PC-9 (cell line): Measurements from ENCODE around the gene UCN2. TPM values are rescaled to one million over a fixed set of nuclear protein-coding genes. Genes with fewer than 3 reads are reported as not detected.

Experiments
- BruUV-seq: library from RNA; stranded (reverse); fragments of 400-500 nt; replicated peaks from 2 replicates; lab custom pipeline; 2021; lab: Mats Ljungman, UMichigan
- CTCF ChIA-PET: fragments of 300-600 bp; sonication (Branson Sonifier 250); formaldehyde crosslinking; loops from one replicate; lab custom pipeline; 2022; ENCODE audit warnings: antibody characterized with exemption; lab: Charles Lee
- POLR2A ChIA-PET: fragments of 300-600 bp; sonication (Branson Sonifier 250); formaldehyde crosslinking; loops from one replicate; lab custom pipeline; 2022; ENCODE audit warnings: antibody characterized with exemption; ENCODE audit not compliant: unreplicated experiment; lab: Charles Lee
- DNase-seq, 2 experiments: peaks; one replicate each; pipeline versions ENCODE4 v3.0.0 to v3.0.0-alpha.2; 2015 to 2022; ENCODE audit warnings: mixed read lengths in 1 of 2
- H2AFZ ChIP-seq: fragments of 200-600 bp; sonication (generic); 2 replicates; pipeline ENCODE4 v1.8.1; 2017; ENCODE audit warnings: antibody characterized with exemption
- H3F3A ChIP-seq: fragments of 200-600 bp; sonication (generic); 2 replicates; pipeline ENCODE4 v1.8.1; 2017; ENCODE audit warnings: antibody characterized with exemption, mild to moderate bottlenecking, low read depth; ENCODE audit not compliant: insufficient read depth
- H3K27ac ChIP-seq: fragments of 200-600 bp; sonication (generic); 2 replicates; pipeline ENCODE4 v1.6.1; 2016; ENCODE audit warnings: mixed run types
- H3K27me3 ChIP-seq: fragments of 200-600 bp; sonication (generic); 2 replicates; pipeline ENCODE4 v1.6.1; 2016; ENCODE audit warnings: low read depth, mixed run types; ENCODE audit not compliant: insufficient read depth
- H3K36me3 ChIP-seq: fragments of 200-600 bp; sonication (generic); 2 replicates; pipeline ENCODE4 v1.6.1; 2016; ENCODE audit warnings: low read depth, mixed run types
- H3K4me1 ChIP-seq: fragments of 200-600 bp; sonication (generic); replicated peaks from 2 replicates; pipeline ENCODE4 v1.6.1; 2016; ENCODE audit warnings: mixed run types; ENCODE audit not compliant: insufficient read depth
- H3K4me2 ChIP-seq: fragments of 200-600 bp; sonication (generic); 2 replicates; pipeline ENCODE4 v1.6.1; 2017; ENCODE audit warnings: mixed run types
- H3K4me3 ChIP-seq: fragments of 200-600 bp; sonication (generic); 2 replicates; pipeline ENCODE4 v1.6.1; 2016; ENCODE audit warnings: mixed run types
- H3K79me2 ChIP-seq: fragments of 200-600 bp; sonication (generic); 2 replicates; pipeline ENCODE4 v1.6.1; 2017; ENCODE audit warnings: low read depth, mixed run types
- H3K9me2 ChIP-seq: fragments of 200-600 bp; sonication (generic); 2 replicates; pipeline ENCODE4 v1.8.1; 2017; ENCODE audit warnings: mild to moderate bottlenecking; ENCODE audit not compliant: insufficient read depth
- H3K9me3 ChIP-seq: fragments of 200-600 bp; sonication (generic); 2 replicates; pipeline ENCODE4 v1.8.1; 2016; ENCODE audit warnings: low read depth; ENCODE audit not compliant: insufficient read depth
- H4K20me1 ChIP-seq: fragments of 200-600 bp; sonication (generic); 2 replicates; pipeline ENCODE4 v1.8.1; 2017; ENCODE audit not compliant: insufficient read depth
- CTCF ChIP-seq: fragments of 200-600 bp; sonication (generic); conservative IDR thresholded peaks from 2 replicates; pipeline ENCODE4 v1.6.1; 2017; ENCODE audit warnings: mixed run types, antibody characterized with exemption, mild to moderate bottlenecking, moderate library complexity
- EZH2 ChIP-seq: fragments of 200-600 bp; sonication (generic); IDR thresholded peaks from 2 replicates; pipeline ENCODE4 v1.8.0; 2017; ENCODE audit warnings: antibody characterized with exemption, low read depth
- intact Hi-C: fragments of 100-400 bp; cut with micrococcal nuclease; formaldehyde crosslinking; loops from one replicate; pipeline ENCODE4 v1.10.0; 2022; ENCODE audit not compliant: unreplicated experiment
- total RNA-seq: library from RNA; stranded (reverse); gene quantifications from 2 replicates; pipeline ENCODE4 v1.2.3, GENCODE V29; 2021

UCN2 gene
- total RNA-seq, 1 experiment from 2014 or later: 2.8 TPM

GRCh38 chr3:48607519-48607918 is 43.9 kb upstream of the UCN2 start:
- TF ChIP-seq EZH2 (no peak), CTCF (no peak)
- peaks cover 11% of the 10 kb centered on the region for H3K4me1 ChIP-seq
- no peak overlapping the region for H3K27ac ChIP-seq
- H3K9me3 ChIP-seq: no peaks in the 10 kb centered on the region
- intact Hi-C loops: no loop called here
- H3K4me2 ChIP-seq: no peak overlapping the region; the same call in 1 of the 2 replicates
- POLR2A ChIA-PET: interaction anchor here (0.7 kb wide), 1 partner anchor 20 kb away, joined by 3 read pairs; no protein-coding TSS in a partner anchor
- no peak overlapping the region for H3K4me3 ChIP-seq
- BruUV-seq: no TSS peak
- no peak for DNase-seq
- no peaks in the 10 kb centered on the region for H3K9me2 ChIP-seq
- CTCF ChIA-PET: no interaction called here
- peaks cover 5% of the 10 kb centered on the region; the same call in 1 of the 2 replicates for H3F3A ChIP-seq
- H3K79me2 ChIP-seq: peaks cover 19% of the 10 kb centered on the region
- peaks cover 3% of the 10 kb centered on the region; the same call in 1 of the 2 replicates for H3K36me3 ChIP-seq
- H3K27me3 ChIP-seq: no peaks in the 10 kb centered on the region
- no peak overlapping the region for H2AFZ ChIP-seq
- no peaks in the 10 kb centered on the region for H4K20me1 ChIP-seq

- no peaks in the 10 kb centered on the region for H3K27me3 ChIP-seq
- no peaks in the 10 kb centered on the region for H3K9me2 ChIP-seq
- H3F3A ChIP-seq: peaks cover 27% of the 10 kb centered on the region
- CTCF ChIA-PET: no interaction called here
- no peaks in the 10 kb centered on the region; the same call in 1 of the 2 replicates for H3K36me3 ChIP-seq
- POLR2A ChIA-PET: no interaction called here
- H3K9me3 ChIP-seq: no peaks in the 10 kb centered on the region
- no peak overlapping the region for H3K27ac ChIP-seq
- no peak overlapping the region for H2AFZ ChIP-seq
- H3K79me2 ChIP-seq: no peaks in the 10 kb centered on the region
- TF ChIP-seq EZH2 (no peak), CTCF (no peak)
- intact Hi-C loops: no loop called here
- no peak overlapping the region for H3K4me3 ChIP-seq
- H4K20me1 ChIP-seq: no peaks in the 10 kb centered on the region
- H3K4me2 ChIP-seq: no peak overlapping the region
- no TSS peak for BruUV-seq
- no peak for DNase-seq
- peaks cover 31% of the 10 kb centered on the region for H3K4me1 ChIP-seq
These were observed 38.0 kb upstream of the UCN2 start for GRCh38 chr3:48601622-48601994.

- H3F3A ChIP-seq: peaks cover 33% of the 10 kb centered on the region
- H3K9me3 ChIP-seq: no peaks in the 10 kb centered on the region
- no peaks in the 10 kb centered on the region for H3K79me2 ChIP-seq
- no peak overlapping the region for H2AFZ ChIP-seq
- H3K27me3 ChIP-seq: no peaks in the 10 kb centered on the region
- TF ChIP-seq CTCF (no peak), EZH2 (no peak)
- no peak overlapping the region for H3K27ac ChIP-seq
- no peaks in the 10 kb centered on the region for H4K20me1 ChIP-seq
- no peaks in the 10 kb centered on the region; the same call in 1 of the 2 replicates for H3K36me3 ChIP-seq
- DNase-seq: no peak
- CTCF ChIA-PET: no interaction called here
- no peaks in the 10 kb centered on the region for H3K9me2 ChIP-seq
- BruUV-seq: no TSS peak
- intact Hi-C loops: no loop called here
- no peak overlapping the region for H3K4me3 ChIP-seq
- H3K4me2 ChIP-seq: no peak overlapping the region
- POLR2A ChIA-PET: no interaction called here
- H3K4me1 ChIP-seq: peaks cover 37% of the 10 kb centered on the region
These were observed 37.4 kb upstream of the UCN2 start for GRCh38 chr3:48600711-48601621.
